ENCODE data around the gene FAM167B. TPM values are rescaled to one million over a fixed set of nuclear protein-coding genes. Genes with fewer than 3 reads are reported as not detected.

The FAM167B gene
- total RNA-seq, 1 experiment from 2014 or later = 1.5 TPM

DNA sequence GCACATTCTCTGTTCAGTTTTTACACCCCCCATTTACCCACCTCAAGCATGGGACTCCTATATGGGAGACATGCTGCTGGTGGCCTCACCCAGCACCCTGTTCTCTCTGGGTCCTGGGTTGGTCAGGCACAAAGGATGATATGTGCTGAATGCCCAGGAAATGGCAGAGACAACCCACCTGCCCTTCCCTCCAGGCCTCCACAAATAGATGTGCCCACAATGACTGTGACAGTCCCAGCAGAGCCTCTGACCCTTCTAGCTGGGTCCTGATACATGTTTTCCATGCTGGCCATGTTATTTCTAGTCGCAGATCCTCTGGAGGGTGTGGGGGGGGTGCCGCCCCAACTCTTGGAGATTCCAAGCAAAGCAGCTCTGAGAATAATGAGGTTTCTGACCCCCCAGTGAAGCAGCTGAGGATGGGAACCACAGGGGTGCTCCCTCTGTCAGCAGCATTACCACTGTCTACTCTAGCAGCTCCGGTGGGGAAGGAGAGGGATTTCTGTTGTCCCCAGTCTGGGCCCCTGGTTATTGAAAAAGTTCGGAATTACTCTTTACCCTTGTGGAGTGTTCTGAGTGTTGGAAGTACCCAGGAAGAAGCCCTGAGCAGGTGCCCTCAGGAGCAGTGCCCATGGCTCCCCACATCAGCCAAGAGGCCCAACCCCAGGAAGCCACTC, 47.8 kb upstream of the FAM167B start:
- H3K4ac ChIP-seq (ENCODE audit: low read depth, low read length) = no peak overlapping the region
- peaks cover 20 to 44% (median 37%) of the 10 kb centered on the region in 3 experiments; a peak in 6 of 7 replicates for H3K36me3 Mint-ChIP-seq (ENCODE audit: insufficient read depth in 1 of 3, low read depth in 3 of 3)
- no peak overlapping the region for H2BK20ac ChIP-seq (ENCODE audit: low read depth, low read length, poor library complexity, severe bottlenecking)
- H3K56ac ChIP-seq (ENCODE audit: insufficient read length, low read depth, low read length) = no peak overlapping the region
- DNase-seq = no peak
- peaks cover 36 to 37% of the 10 kb centered on the region in 2 experiments for H3K4me1 Mint-ChIP-seq
- no peak overlapping the region for H4K91ac ChIP-seq (ENCODE audit: insufficient read length, low read depth, low read length)
- H3K27me3 Mint-ChIP-seq (ENCODE audit: low read depth) = peaks cover 5% of the 10 kb centered on the region
- no peak overlapping the region for H2AK5ac ChIP-seq (ENCODE audit: insufficient read length, low read length)
- H3K23me2 ChIP-seq (ENCODE audit: insufficient read length, low read depth, low read length, poor library complexity, severe bottlenecking) = peaks cover 3% of the 10 kb centered on the region
- H3K18ac ChIP-seq (ENCODE audit: insufficient read length, low read depth, low read length) = no peak overlapping the region
- no peaks in the 10 kb centered on the region for H3K9me3 ChIP-seq (ENCODE audit: control insufficient read depth, low read depth, low read length)
- no peak overlapping the region for H2AFZ ChIP-seq (ENCODE audit: low read length)
- TF ChIP-seq, protein P1, sequence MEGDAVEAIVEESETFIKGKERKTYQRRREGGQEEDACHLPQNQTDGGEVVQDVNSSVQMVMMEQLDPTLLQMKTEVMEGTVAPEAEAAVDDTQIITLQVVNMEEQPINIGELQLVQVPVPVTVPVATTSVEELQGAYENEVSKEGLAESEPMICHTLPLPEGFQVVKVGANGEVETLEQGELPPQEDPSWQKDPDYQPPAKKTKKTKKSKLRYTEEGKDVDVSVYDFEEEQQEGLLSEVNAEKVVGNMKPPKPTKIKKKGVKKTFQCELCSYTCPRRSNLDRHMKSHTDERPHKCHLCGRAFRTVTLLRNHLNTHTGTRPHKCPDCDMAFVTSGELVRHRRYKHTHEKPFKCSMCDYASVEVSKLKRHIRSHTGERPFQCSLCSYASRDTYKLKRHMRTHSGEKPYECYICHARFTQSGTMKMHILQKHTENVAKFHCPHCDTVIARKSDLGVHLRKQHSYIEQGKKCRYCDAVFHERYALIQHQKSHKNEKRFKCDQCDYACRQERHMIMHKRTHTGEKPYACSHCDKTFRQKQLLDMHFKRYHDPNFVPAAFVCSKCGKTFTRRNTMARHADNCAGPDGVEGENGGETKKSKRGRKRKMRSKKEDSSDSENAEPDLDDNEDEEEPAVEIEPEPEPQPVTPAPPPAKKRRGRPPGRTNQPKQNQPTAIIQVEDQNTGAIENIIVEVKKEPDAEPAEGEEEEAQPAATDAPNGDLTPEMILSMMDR (conservative IDR thresholded peaks at IDR 0.05) = no peak
- peak overlapping the region; percentile 56 for H3K4me2 ChIP-seq (ENCODE audit: insufficient read depth, insufficient read length, low read length)
- H3K9me3 Mint-ChIP-seq = no peaks in the 10 kb centered on the region
- no CpG with 5 or more reads among the region's 4 CpGs for WGBS (ENCODE audit: extremely low coverage, insufficient read length, low lambda C conversion rate)
- H4K5ac ChIP-seq (ENCODE audit: insufficient read length, low read depth, low read length) = no peak overlapping the region
- H3K4me1 ChIP-seq (ENCODE audit: insufficient read depth, low read length) = no peaks in the 10 kb centered on the region; the same call in 1 of the 2 replicates
- H3K9ac ChIP-seq (ENCODE audit: extremely low read depth, insufficient read length, low read length) = no peak overlapping the region
- H3K79me1 ChIP-seq (ENCODE audit: insufficient read depth, low read depth, low read length, poor library complexity, severe bottlenecking) = no peaks in the 10 kb centered on the region
- H3T11ph ChIP-seq (ENCODE audit: low read length) = no peak overlapping the region
- H3K23ac ChIP-seq (ENCODE audit: insufficient read length, low read depth, low read length) = no peak overlapping the region
- H2BK5ac ChIP-seq (ENCODE audit: insufficient read length, low read length) = no peak overlapping the region
- no peak overlapping the region; a peak in 1 of 7 replicates for H3K27ac Mint-ChIP-seq
- H2BK120ac ChIP-seq (ENCODE audit: low read depth, low read length, poor library complexity, severe bottlenecking) = no peak overlapping the region
- H3K27ac ChIP-seq (ENCODE audit: insufficient read length, low read depth, low read length) = no peak overlapping the region
- no peak overlapping the region; the same call in 1 of the 2 replicates for H3K14ac ChIP-seq (ENCODE audit: insufficient read depth, low read length)
- H3K79me2 ChIP-seq (ENCODE audit: insufficient read depth, low read length) = no peaks in the 10 kb centered on the region
- H3K4me3 Mint-ChIP-seq = peak overlapping the region in 1 of 2 experiments; percentile 17; a peak in 1 of 5 replicates
- H2BK15ac ChIP-seq (ENCODE audit: low read depth, low read length) = no peak overlapping the region
- H2BK12ac ChIP-seq (ENCODE audit: insufficient read length, low read depth, low read length) = no peak overlapping the region
- no peaks in the 10 kb centered on the region for H4K20me1 ChIP-seq (ENCODE audit: control insufficient read depth, insufficient read depth, insufficient read length)
- H3K27me3 ChIP-seq (ENCODE audit: insufficient read depth, low read length) = no peaks in the 10 kb centered on the region
- no peak overlapping the region for H4K8ac ChIP-seq (replicated peaks; ENCODE audit: insufficient read length, low read depth, low read length)

Measured in H9 (cell line).